ENCODE measurements around the gene GTF3C2.
A peak's percentile ranks its signal among the peaks of the same experiment; 100 is the strongest.

The GTF3C2 gene, protein sequence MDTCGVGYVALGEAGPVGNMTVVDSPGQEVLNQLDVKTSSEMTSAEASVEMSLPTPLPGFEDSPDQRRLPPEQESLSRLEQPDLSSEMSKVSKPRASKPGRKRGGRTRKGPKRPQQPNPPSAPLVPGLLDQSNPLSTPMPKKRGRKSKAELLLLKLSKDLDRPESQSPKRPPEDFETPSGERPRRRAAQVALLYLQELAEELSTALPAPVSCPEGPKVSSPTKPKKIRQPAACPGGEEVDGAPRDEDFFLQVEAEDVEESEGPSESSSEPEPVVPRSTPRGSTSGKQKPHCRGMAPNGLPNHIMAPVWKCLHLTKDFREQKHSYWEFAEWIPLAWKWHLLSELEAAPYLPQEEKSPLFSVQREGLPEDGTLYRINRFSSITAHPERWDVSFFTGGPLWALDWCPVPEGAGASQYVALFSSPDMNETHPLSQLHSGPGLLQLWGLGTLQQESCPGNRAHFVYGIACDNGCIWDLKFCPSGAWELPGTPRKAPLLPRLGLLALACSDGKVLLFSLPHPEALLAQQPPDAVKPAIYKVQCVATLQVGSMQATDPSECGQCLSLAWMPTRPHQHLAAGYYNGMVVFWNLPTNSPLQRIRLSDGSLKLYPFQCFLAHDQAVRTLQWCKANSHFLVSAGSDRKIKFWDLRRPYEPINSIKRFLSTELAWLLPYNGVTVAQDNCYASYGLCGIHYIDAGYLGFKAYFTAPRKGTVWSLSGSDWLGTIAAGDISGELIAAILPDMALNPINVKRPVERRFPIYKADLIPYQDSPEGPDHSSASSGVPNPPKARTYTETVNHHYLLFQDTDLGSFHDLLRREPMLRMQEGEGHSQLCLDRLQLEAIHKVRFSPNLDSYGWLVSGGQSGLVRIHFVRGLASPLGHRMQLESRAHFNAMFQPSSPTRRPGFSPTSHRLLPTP

DNA sequence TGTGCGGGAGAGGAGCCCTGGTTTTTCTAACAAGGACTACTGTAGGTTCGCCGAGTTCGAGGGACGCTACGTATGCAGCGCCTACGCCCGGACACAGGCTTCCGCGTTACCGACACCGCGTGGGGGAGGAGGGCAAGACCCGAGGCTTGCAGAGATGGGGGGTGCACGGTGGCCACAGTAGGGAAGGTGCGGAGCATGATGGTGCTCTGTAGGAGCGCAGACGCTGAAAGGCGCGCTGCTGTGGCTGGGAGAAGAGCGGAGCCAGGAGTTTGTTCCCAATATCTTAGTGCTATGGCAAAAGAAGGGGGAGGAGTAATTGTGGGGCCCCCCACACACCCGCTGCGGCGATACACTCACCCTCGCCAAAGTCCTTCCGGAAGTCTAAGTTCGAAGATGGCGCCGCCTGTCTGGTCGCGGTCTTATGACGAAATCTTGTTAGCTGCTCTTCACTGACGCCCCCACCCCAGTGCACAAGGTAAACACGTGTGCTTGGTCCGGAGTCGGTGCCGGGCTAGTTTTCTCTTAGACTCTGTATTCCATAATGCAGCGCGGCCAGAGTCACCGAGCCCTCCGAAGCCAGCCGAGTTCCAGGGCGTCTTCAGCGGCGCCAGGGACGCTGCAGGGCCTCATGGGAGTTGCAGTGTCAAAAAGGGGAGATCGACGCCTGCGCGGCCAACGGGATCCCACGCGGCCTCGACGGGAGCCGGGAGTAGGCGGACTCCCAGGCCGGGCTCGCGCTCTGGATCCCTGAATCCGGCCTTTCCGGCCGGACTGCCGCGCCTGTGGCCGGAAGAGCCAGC is at the start of gene GTF3C2:
Gene GTF3C2, minus strand, starts transcription at position 383 of the 800 bp plus-strand sequence. CDS start 13,210 bp downstream, outside the sequence.
- DNase-seq (ENCODE audit: low read depth in 2 of 2) = peak; percentile 68 to 79

DNA sequence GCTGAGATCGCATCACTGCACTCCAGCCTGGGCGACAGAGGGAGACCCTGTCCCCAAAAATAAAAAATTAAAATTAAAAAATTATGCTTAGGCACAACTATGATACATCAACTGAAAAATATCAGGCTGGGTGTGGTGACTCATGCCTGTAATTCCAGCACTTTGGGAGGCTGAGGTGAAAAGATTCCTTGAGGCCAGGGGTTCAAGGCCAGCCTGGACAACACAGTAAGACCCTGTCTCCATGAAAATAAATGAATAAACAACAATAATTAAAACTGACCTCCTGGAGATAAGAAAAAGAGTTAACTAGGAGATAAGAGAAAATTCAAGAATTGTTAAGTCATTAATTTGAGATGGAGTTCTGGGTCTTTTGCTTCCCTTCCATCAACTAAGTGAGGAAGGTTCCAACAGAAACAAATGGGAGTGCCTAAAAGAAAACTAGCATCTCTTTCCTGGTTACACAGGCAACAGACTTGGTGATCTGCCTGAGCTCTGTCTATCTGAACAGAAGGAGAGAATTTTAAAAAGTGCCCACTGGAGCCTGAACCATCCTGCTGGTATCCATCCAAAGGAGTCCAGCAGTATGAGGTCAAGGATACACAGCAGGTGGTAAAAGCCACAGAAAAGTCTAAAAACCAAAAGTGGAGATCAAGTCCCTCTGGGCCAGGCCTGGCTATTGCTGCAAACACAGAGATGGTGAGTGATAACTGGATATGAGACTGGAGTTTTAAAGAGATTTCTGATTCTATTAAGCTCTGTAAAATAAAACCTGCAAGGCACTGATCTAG is 44.0 kb upstream of the GTF3C2 start:
- DNase-seq (ENCODE audit: low read depth in 2 of 2) = no peak

DNA sequence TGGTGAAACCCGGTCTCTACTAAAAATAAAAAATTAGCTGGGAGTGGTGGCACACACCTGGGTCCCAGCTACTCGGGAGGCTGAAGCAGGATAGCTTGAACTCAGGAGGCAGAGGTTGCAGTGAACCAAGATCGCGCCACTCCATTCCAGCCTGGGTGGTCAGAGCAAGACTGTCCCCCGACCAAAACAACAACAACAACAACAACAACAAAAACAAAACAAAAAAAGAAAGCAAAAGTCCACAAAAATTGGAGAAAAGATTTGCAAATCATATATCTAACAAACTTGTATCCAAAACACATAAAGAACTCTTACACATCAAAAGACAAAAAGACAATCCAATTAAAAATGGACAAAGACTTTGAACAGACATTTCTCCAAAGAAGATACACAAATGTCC is 42.4 kb upstream of the GTF3C2 start:
- DNase-seq (ENCODE audit: low read depth in 2 of 2) = no peak

DNA sequence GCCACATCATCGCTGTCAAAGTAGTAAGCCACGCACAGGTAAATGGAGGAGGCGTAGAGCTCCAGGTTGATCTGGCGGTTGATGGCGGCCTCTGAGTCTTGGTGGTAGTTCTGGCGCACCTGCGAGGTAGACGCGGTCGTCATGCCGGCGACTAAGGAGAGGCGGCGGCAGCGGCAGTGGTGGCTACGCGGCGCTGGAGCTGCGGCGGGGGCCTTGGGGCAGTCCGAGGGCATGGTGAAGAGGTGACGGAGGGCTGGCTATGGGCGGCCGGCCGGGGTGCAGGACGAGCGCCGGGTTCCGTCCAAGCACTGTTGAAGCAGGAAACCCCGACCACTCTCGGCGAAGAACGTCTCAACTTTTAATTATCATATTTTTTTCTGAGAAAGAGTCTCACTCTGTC is 36.7 kb upstream of the GTF3C2 start:
- no peak for DNase-seq (ENCODE audit: low read depth in 2 of 2)

DNA sequence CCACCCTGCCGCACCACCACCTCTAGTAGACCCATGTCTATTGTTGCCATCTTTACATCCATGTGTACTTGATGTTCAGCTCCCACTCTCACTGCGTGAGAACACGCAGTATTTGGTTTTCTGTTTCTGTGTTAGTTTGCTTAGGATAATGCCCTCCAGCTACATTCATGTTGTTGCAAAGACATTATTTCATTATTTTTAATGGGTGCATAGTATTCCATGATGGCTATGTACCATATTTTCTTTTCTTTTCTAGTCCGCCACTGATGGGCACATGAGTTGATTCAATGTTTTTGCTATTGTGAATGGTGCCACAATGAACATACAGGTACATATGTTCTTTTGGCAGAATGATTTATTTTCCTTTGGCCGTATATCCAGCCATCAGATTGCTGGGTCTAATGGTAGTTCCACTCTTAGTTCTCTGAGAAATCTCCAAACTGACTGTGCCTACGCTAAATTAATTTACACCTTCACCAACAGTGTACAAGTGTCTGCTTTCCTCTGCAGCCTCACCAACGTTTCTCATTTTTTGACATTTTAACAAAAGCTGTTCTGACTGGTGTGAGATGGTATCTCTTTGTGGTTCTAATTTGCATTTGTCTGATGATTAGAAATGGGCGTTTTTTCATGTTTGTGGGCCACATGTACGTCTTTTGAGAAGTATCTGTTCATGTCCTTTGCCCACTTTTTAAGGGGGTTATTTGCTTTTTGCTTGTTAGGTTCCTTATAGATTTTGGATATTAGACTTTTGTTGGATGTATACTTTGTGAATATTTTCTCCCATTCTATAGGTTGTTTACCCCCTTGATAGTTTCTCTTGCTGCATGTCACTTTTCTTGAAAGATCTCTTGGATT is 34.5 kb upstream of the GTF3C2 start:
- DNase-seq (ENCODE audit: low read depth in 2 of 2) = no peak

DNA sequence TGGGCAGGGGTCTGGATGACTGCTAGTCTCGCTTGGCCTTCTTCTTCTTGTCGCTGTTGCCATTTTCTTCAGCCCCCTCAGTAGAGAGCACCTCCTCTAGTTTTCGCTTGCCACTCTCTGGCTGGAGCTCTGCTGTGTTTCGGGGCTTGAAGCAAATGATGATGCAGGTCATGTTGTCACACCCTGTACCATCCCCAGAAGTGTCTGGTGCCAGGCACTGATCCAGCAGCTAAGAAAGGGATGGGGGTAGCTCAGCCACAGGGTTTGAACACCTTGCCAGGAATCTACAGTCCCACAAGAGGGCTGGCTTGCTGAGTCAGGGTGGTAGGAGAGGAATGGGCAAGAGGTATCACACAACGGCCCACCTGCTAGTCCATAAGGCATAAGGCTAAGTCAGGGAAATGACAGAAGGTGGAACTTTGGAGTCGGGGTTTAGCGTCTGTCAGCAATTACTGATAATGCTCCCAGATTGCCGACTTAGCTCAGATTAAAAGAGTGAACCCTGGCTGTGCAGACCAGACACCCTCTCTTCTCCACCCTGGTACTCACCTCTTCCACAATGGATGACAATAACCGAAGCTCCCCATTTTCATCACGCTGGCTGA is 25.1 kb upstream of the GTF3C2 start:
- no peak for DNase-seq (ENCODE audit: low read depth in 2 of 2)

DNA sequence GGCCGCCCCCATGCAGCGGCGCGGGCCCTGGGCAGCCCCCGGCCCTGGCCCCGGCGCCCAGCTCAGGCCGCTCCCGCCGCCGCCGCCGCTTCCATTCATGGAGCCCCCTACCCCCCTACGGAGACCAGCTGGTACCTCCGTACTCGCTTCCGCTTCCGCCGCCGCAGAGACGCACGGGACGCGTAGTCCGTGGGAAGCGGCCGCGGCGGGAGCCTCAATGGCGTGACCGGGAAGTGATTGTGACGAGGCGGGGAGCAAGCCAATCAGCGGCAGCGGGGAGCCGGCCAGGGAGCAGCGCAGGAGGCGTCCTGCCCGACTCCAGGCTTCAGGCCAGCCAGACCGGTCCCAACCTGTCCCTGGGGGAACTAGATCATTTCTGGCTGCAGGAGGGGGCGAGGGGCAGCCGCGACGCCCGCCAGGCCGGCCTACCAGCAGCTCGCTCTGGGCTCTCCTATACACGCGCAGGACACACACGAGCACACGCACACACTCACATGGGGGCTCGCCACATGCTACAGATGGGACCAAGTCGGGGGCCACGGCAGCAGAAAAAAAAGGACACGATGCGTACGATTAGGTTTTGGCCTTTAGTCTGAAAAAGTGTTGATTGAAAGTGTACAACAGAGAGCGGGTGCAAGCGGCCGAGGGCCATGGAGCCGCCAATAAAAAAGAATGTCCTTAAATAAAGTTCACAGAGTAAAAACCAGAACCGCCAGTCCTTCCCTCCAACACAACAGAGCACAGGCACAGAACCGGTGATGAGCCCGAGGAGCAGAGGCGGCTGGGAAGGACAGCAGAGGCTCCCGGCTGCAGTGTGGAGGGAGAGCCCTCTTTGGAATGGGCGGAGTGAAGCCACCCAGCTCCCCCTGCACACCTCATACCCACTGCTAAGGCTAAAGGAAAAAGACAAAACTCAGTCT is 24.3 kb upstream of the GTF3C2 start, which contains the start of gene ZNF513:
Gene ZNF513, minus strand, starts transcription at position 109 of the 920 bp plus-strand sequence. CDS start 208 bp downstream, outside the sequence.
- DNase-seq (ENCODE audit: low read depth in 2 of 2) = peak; percentile 66 to 69

DNA sequence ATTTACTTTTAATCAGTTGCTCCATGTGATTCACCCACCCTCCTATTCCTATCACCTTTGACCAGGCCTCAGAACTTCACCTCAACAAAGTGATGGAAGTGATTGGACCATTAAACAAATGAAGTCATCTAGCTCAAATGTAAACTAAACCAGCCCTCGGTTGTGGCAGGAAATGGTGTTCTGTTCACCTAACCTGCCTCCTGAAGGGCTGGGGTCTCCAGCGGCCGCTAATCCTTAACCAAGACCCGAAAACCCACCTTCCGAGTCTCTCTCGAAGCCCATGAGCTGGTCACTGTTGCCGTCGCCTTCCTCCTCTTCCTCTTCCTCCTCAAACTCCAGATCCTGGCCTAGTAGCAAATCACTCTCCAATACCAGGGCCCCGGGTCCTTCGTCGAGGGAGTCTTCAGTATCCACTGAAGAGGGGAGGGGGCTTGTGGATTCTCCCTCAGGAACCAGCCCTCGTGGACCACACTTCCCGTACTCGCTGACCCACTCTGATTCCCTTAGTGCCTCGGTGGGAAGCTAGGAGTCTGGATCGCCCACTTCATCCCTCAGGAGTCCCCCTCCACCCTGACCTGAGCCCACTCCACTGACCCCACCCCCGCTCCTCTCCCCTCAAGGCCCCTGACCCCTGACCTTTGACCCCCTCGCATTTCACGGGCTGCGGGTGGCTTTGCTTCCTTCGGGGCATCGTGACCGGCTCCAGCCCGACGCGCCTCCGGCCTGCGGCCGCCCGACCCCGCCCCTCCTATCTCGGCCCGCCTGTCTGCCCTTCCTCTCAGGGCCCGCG is 23.5 kb upstream of the GTF3C2 start:
- no peak for DNase-seq (ENCODE audit: low read depth in 2 of 2)

DNA sequence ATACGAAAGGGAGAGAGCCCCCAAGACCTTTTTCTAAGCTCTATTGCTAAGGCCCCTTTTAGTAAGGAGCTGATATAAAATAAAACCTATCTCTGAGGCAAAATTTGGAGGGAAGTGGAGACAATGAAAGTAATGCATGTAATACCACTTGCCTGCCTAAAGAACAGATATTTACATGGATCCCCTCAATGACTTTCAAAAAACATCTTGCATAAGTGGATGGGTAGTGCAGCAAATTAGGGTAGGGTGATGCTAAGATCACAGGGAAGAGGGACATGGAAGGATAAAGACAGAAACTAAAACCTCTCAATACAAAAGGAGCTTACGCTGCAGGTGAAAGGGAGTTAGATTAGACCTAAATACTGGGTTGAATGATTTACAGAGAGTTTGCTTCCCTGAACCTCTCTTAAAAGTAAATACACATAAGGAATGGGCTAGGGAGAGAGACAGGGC is 22.8 kb upstream of the GTF3C2 start:
- DNase-seq (ENCODE audit: low read depth in 2 of 2) = no peak

DNA sequence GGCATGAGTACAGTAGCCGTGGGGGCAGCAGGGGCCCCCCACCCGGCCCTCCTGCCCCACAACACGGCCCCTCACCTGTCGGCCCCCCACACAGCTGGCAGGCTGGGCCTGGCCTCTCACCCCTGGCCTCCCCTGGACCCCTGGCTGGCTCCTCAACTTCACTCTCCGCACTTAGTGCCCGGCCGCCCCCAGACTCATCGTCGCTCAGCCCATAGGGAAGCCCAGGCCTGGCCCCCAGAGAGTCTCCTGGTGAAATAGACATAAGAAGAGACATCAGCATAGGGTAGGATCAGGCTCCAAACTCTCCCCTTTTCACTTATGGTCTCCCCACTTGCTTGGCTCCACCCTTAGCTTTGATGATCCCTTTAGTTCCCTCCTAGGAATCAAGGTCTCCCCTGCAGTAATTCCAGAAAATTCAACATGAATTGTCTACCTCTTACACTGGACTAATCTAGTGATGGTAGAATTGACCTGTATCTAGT is 22.3 kb upstream of the GTF3C2 start:
- DNase-seq (ENCODE audit: low read depth in 2 of 2) = no peak

DNA sequence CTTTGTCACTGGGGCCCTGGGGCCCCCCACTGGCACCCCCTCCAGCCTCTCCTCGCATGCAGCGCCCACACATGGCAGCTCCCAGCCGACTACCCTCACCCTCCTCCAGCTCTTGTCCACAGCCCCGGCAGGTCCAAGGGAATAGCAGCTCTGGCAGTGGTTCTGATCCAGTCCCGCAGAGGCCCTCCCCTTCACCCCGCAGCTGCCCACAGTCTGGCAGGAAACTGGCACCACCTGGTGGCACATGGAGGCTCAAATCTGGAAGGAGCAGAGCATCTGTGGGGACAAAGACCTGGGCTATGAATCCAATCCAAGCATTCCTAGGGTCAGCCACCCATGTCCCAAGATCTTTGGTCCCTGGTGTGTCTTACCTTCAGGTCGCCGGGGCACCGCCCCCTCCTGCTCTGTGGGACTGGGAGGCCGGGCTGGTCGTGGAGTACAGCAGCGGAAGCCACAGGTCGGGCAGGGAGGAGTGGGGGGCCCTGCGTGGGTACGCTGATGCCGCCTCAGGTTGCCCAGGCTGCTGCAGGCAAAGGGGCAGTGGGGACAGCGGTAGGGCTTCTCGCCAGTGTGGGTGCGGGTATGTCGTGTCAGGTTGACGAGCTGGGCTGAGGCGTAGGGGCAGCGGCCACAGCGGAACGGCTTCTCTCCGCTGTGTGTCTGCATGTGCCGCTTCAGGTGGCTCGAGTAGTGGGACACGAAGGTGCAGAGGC is 21.7 kb upstream of the GTF3C2 start:
- DNase-seq (ENCODE audit: low read depth in 2 of 2) = no peak

DNA sequence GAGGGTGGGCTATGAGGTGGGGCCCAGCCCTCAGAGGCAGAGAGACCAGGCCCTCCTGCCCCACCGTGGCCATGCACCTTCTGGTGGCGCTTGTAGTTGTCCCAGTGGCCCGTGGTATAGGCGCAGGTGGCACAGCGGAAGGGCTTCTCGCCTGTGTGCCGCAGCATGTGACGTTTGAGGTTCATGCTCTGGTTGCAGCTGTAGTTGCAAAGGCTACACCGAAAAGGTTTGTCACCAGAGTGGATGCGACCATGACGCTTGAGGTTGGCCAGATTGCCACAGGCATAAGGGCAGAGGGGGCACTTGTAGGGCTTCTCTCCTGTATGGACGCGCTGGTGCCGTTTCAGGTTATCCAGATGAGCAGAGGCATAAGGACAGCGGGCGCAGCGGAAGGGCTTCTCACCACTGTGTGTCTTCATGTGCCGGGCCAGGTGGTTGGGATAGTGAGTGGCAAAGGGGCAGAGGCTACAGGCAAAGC is 21.1 kb upstream of the GTF3C2 start:
- no peak for DNase-seq (ENCODE audit: low read depth in 2 of 2)

DNA sequence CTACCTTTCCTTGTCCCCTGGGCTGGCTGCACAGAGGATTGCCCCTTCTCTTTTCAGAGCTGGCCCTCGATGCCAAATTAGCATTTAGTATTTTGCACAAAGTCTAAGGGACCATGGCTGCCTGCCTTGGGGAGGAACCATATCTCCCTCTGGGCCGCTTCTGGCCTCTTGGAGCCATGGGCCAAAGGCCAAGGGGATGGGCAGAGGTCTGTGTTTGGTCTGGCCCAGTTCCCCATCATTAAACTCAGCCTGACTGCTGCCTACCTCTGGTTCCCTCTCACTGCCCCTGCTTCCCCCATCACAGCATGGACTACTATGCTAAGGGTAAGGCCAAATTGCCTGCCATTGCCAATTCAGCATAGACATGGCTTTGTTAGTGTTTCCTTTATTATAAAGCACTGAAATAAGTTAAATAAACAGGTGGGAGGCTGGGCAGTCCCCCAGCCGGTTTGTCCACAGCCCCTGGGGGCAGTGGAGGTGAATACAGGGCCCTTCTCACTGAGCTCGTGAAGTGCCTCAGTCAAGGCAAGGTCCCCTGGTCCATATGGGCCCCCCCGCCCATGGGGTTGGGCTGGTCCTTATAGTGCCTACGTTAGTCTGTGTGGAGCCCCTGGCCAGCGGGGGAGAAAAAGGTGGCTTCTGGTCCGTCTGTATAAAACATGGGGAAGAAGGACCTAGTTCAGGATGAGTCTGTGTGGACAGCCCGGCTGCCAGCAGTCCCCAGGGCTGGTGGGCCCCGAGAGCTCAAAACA is 20.5 kb upstream of the GTF3C2 start:
- no peak for DNase-seq (ENCODE audit: low read depth in 2 of 2)

DNA sequence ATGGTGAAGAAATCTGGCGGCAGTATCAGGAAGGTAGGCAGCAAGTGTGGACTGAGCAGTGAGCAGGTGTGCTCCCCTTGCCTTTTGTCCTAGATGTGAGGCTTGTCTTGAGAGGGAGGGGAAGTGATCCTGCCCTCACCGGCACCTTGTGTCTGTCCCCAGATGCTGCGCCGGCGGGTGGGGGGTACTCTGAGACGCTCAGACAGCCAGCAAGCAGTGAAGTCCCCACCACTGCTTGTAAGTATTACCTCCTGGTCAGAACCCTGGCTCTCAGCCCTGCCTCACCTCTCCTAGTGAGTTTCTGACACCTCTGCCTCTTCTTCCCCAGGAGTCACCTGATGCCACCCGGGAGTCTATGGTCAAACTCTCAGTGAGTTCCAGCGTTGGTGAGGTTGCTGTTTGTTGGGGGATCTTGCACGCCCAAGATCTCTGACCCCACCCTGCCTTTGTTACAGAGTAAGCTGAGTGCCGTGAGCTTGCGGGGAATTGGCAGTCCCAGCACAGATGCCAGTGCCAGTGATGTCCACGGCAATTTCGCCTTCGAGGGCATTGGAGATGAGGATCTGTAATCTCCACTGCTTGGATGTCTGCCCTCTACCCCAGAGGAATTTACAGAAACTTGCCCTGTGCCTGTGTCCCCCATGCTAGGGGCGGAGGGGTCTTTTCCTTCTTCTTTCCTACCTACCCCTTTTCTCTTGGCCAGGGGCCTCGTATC is 19.7 kb upstream of the GTF3C2 start:
- DNase-seq (ENCODE audit: low read depth in 2 of 2) = no peak

DNA sequence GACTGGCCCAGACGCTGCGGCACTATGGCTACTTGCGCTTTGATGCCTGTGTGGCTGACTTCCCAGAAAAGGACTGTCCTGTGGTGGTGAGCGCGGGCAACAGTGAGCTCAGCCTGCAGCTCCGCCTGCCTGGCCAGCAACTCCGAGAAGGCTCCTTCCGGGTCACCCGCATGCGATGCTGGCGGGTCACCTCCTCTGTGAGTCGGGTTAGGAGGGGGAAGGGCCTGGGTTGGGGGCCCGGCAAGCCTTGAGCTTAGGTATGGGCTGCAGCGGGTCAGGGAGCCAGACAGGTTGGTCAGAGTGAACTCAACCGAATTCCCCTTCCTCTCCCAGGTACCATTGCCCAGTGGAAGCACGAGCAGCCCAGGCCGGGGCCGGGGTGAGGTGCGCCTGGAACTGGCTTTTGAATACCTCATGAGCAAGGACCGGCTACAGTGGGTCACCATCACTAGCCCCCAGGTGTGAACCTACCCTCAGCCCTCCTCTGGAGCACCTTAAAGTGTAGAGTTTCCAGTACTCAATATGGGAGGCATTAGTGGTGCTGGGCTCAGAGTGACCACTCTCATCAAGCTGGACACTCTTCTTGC is 19.0 kb upstream of the GTF3C2 start:
- DNase-seq (ENCODE audit: low read depth in 2 of 2) = no peak

All from stimulated activated CD4-positive, alpha-beta T cell treated with anti-CD3 and anti-CD28 coated beads, Interleukin-1b, Interleukin-23, amount 100 ng/mL, for 1 hour (primary cell).